Bone marrow (tissue), 2 donors: ENCODE results near the gene GCC1.
"Not testable (repeated sequence)": the region's sequence is repeated elsewhere in the genome, so short reads cannot be mapped to it uniquely, and the experiment has no call there.

Experiments
- DNase-seq, 2 donors: peaks; one replicate each; lab custom pipeline; 2025; lab: John Stamatoyannopoulos, UW

Gene GCC1

DNA sequence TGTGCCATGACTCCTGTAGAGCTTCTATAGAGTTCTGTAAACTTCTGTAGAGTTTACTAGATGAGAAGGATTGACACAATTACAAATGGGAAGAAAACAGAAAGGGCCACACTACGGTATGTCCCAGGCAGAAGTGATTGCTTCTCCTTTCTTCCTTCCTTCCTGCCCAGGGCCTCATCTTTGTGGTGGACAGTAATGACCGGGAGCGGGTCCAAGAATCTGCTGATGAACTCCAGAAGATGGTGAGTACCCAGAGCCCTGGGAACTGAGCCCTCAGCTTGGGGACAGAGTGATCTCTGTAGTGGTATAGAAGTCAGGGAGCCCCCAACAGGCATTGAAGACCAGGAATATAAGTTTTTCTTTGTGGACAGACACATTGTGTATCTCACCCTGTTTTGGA, 4.5 kb upstream of the GCC1 start:
- no peak for DNase-seq

GRCh38 chr7:127588697-127589482, 3.5 kb upstream of the GCC1 start:
- DNase-seq, result no peak

- peak; percentile 48 to 64 for DNase-seq
These were observed 2.8 kb upstream of the GCC1 start, which contains the start of gene ARF5 for GRCh38 chr7:127588019-127588696. ARF5 (plus strand) TSS chr7:127588411; CDS start chr7:127588499, 88 bp downstream.

- DNase-seq, result no peak
These were observed 2.2 kb upstream of the GCC1 start for GRCh38 chr7:127587663-127588018.

- no peak for DNase-seq
These were observed 950 bp upstream of the GCC1 start for GRCh38 chr7:127586346-127586745.

GRCh38 chr7:127584648-127585043, 750 bp downstream of the GCC1 start:
- DNase-seq, result no peak

DNA sequence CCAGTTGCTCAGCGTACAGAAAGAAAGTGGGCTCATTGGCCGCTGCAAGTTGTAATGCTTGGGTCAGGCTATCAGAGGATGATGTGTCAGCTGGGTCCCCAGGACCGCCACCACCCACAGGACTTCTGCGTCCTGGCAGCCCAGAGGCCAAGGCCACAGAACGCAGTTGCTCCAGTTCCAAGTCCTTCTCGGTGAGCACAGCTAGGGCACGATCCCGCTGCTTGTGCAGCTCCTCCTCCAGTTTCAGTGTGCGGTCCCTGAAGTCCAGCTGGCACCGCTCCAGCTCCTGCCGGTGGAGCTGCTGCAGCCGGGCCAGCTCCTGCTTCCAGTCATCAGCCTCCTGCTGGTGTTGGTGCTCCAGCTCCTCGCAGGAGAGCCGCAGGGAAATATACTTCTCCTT, 3.0 kb downstream of the GCC1 start:
- no peak for DNase-seq

GRCh38 chr7:127581716-127582115, 3.7 kb downstream of the GCC1 start:
- no peak for DNase-seq

DNA sequence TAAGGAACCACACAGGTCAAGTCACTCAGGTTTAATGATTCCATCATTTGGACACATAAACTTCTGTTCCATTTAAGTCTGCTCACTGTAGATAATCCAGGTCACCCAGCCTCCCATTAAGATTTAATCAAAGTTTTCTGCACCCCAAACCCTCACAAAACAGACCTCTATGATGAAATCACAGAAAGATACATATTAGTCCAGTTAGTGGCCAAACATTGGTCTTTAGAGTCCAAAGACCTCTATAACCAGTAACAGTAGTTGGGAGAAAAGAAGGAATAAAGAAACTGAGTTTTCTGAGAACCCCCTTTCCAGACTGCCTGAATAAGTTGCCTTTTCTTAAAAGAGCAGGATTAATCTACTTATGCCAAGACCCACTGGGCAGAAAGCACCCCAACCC, 4.8 kb downstream of the GCC1 start:
- no peak for DNase-seq

DNA sequence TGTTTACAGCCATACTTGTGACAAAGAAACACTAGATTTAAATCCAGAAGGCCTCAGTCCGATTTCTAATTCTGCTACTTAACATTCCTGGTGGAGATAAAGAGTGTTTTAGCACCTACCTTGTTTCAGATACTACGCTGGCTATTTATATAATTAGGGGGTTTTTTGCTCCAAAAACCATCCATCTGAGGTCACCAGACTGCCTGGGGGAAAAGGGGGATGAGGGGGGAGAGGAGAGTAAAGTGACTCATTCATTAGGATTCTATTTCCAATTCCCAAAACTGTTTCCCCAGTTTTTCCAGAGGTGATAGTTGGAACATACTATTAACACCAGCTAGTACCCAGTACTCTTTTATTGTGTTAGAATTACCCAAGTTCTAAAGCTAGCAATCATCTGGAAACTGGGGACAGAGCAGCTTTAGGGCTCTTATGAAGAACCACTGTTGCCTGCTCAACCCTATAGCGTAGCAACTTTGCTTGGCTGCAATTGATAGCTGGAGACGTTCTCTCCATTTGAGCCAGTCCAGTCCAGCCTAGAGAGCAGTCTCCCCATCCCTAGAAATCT, 6.6 kb downstream of the GCC1 start:
- DNase-seq, result no peak

DNA sequence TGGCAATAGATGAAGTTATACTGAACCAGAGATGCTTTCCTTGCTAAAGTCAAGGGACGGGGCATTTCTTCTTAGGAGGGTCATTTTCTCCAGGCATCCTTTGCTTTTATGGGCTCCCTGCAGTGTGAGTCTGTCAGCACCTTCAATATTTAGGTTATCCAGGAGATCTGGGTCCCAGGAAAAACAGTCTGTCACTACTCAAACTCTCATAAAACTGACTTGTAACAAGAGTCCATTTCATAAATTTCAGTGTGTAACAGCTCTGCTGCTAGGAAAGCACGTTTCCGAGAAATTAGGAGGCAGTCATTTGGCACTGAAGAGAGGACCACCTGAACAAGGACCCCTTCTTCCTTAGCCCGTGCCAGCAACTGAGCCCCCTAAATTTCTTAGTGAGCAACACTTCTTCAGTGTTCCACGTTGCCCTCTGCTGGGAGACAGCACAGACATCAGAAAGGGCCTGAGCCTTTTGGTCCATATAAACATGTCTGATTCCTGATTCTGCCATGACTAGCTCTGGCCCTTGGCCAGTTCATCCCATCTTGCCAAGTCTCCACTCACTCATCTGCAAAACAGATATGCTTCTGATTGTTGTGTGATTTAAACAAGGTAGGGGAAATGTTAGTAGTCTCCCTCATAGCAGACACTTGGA, 7.2 kb downstream of the GCC1 start:
- DNase-seq, result no peak

DNA sequence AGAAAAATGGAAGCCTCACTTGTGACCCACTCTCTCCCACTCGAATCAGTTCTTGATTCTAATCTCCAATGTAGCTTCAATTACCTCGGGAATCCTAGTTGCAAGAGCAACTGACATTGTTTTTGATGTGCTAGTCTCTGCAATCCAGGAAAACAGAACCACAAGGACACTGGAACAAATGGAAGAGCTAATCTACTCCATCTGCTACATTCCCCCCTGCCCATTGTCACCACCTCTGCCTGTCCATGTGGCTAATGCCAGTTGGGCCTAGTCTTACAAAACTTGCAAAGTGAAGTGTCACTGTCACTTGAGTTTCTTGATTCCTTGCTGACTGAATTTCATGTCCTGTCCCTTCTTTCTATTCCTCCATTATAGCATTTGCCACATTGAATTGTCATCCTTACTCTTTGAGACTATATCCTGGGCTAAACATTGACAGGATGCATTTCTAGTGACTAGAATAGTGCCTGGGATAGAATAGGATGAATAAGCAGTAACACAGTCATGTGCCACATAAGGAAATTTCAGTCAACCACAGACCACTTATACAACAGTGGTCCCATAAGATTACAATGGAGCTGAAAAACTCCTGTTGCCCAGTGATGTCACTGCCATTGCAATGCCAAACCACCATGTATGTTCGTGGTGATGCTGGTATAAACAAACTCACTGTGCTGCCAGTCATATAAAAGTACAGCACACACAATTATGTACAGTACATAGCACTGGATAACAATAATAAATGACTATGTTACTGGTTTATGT, 13.5 kb downstream of the GCC1 start:
- DNase-seq, result no peak

GRCh38 chr7:127568034-127568433, 17.4 kb downstream of the GCC1 start:
- not testable (repeated sequence) for DNase-seq

- no peak for DNase-seq
These were observed 19.2 kb downstream of the GCC1 start for GRCh38 chr7:127566242-127566641.

DNA sequence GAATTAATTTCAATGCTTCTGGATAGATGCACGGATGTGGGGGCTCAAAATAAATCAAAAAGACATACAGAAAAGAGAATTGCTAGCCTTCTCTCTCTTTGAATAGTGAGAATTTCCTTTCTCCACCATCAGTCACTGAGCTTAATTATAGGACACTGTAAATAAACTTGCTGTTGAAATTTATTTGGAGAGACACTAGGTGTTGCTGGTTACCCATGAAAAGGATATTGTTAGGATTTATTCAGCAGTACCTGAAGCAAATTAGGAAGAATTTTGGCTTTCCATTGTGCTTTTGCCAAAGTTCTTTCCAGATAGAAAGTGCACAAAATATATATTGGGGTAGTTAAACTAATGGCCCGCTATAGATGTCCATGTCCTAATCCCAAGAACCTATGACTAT, 27.6 kb downstream of the GCC1 start:
- DNase-seq, result no peak

GRCh38 chr7:127556404-127556803, 29.0 kb downstream of the GCC1 start:
- no peak for DNase-seq

- DNase-seq, result no peak
These were observed 33.5 kb downstream of the GCC1 start for GRCh38 chr7:127551941-127552340.

- no peak for DNase-seq
These were observed 35.1 kb downstream of the GCC1 start for GRCh38 chr7:127550247-127550646.

- DNase-seq, result no peak
These were observed 39.1 kb downstream of the GCC1 start for GRCh38 chr7:127546313-127546712.

GRCh38 chr7:127541548-127541947, 43.8 kb downstream of the GCC1 start:
- DNase-seq, result no peak

GRCh38 chr7:127540461-127540860, 44.9 kb downstream of the GCC1 start:
- not testable (repeated sequence) for DNase-seq

- no peak for DNase-seq
These were observed 46.3 kb downstream of the GCC1 start for GRCh38 chr7:127539116-127539515.
